Astrocyte of the cerebellum (primary cell): ENCODE results near the gene PTPRA.
A peak's percentile ranks its signal among the peaks of the same experiment; 100 is the strongest.

Experiments used
- DNase-seq: peaks from one replicate; pipeline ENCODE4 v3.0.0-alpha.2; 2011; ENCODE audit warnings: low read depth
- H3K4me3 ChIP-seq: 2 replicates; pipeline ENCODE4 v1.5.1; 2011; ENCODE audit warnings: mild to moderate bottlenecking, low read depth, low read length, moderate library complexity
- in situ Hi-C: cut with HindIII; loops from 2 replicates; pipeline ENCODE4 v1.10.0; 2017; ENCODE audit warnings: low sequenced_read_pairs
- TF ChIP-seq, protein P1 (sequence below): IDR thresholded peaks from 2 replicates; pipeline ENCODE4 v1.5.1; 2012; ENCODE audit warnings: low read length, low read depth, moderate library complexity, mild to moderate bottlenecking; ENCODE audit errors: missing control alignments

PTPRA gene

DNA sequence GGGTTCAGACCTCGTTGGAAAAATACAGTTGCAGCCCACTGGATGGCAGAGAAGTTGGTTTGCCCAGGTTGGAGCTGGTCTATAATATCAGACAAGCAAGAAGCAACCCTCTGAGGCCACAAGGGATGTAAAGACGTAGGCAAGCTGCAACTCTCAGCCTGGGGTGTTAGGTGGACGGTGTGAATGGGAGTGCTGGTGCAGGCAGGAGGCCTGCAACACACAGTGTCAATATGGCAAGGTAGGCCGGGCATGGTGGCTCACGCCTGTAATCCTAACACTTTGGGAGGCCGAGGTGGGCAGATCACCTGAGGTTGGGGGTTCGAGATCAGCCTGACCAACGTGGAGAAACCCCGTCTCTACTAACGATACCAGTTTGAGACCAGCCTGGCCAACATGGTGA is 22.2 kb upstream of the PTPRA start:
- DNase-seq, result no peak
- in situ Hi-C loops, result no loop called here
- no peak overlapping the region for H3K4me3 ChIP-seq
- TF ChIP-seq, protein P1, sequence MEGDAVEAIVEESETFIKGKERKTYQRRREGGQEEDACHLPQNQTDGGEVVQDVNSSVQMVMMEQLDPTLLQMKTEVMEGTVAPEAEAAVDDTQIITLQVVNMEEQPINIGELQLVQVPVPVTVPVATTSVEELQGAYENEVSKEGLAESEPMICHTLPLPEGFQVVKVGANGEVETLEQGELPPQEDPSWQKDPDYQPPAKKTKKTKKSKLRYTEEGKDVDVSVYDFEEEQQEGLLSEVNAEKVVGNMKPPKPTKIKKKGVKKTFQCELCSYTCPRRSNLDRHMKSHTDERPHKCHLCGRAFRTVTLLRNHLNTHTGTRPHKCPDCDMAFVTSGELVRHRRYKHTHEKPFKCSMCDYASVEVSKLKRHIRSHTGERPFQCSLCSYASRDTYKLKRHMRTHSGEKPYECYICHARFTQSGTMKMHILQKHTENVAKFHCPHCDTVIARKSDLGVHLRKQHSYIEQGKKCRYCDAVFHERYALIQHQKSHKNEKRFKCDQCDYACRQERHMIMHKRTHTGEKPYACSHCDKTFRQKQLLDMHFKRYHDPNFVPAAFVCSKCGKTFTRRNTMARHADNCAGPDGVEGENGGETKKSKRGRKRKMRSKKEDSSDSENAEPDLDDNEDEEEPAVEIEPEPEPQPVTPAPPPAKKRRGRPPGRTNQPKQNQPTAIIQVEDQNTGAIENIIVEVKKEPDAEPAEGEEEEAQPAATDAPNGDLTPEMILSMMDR, result no peak

DNA sequence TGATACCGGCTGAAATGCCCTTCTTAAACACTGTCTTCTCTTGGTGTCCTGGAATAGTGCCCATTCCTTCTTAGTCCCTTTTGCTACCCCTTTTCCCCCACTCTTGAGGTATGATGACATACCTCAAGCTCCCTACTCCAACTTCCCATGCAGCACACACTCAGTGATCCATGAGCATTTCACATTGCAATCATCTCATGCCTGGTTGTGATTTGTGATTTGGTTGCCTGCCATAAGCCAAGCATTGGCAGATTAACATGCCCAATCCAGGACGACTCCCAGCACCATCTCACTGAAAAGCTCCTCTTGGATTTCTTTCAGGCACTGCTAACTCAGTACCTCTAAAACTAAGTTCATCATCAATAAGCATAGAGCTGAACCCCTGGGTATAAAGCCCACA is 14.7 kb upstream of the PTPRA start:
- no peak overlapping the region for H3K4me3 ChIP-seq
- in situ Hi-C loops, result no loop called here
- TF ChIP-seq, protein P1, result no peak
- DNase-seq, result no peak

DNA sequence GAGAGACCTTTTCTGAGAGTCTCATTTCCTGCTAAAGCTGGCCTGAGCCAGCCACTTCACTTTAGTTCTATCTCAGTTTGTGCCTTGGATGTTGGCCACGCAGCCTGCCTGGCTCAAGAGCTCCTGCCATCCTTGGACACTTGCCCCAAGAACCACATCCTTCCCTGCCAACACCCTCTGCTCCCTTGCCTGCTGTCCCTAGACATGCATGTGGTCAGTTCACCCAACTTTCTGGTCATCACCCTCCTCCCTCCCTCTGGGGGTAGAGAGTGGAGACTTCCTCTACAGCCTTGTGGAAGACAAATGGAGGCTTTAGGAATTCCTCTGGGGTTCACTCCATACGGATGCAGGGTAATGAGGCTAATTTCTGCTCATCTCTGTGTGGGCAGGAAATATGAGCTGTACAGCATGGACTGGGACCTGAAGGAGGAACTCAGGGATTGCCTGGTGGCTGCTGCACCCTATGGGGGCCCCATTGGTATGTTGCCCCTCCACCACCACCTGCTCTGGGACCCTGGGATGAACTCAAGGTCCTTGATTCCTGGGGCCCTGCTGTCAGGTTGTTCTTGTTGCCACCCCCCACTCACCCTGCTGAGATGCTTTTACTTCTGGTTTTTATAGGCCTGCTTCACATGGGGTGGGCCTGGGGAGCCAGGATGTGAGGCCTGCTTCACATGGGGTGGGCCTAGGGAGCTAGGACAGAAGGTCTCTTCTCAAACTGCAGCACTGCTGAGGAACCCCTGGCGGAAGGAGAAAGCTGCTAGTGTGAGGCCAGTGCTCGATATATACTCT is 13.8 kb upstream of the PTPRA start:
- TF ChIP-seq, protein P1, result no peak
- no peak for DNase-seq

DNA sequence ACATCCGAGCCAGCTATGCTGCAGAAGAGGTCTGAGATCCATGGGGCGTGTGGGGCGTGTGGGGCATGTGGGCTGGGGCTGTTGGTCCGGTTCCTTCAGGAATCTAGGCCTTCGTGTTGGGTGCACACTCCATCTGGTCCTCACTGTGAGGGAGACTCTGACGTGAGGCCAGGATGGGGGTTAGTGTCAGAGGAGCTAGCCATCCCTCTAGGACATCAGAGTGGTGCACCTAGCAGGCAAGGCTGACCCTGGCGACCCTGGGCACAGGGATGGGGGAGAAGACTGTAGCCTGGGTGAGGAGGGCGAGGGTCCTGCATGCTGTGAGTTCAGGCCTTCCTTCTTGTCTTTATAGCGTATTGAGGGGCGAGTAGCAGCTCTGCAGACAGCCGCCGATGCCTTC is 8.7 kb upstream of the PTPRA start:
- TF ChIP-seq, protein P1, result no peak
- H3K4me3 ChIP-seq, result no peak overlapping the region
- DNase-seq, result no peak
- in situ Hi-C loops, result no loop called here

More for the DNA sequence above, 13.8 kb upstream of the PTPRA start:
- in situ Hi-C loops, result no loop called here
- no peak overlapping the region for H3K4me3 ChIP-seq

DNA sequence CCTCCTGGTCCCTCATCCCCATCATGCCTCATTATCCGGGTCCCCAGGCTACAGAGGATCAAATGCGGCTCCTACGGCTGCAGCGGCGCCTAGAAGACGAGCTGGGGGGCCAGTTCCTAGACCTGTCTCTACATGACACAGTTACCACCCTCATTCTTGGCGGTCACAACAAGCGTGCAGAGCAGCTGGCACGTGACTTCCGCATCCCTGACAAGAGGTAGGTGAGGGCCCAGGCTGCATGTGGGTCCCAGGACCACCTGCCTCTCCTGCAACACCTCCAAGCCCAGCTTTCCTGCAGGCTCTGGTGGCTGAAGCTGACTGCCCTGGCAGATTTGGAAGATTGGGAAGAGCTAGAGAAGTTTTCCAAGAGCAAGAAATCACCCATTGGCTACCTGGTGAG is 8.2 kb upstream of the PTPRA start:
- TF ChIP-seq, protein P1, result no peak
- no peak overlapping the region for H3K4me3 ChIP-seq
- no peak for DNase-seq
- in situ Hi-C loops, result no loop called here

DNA sequence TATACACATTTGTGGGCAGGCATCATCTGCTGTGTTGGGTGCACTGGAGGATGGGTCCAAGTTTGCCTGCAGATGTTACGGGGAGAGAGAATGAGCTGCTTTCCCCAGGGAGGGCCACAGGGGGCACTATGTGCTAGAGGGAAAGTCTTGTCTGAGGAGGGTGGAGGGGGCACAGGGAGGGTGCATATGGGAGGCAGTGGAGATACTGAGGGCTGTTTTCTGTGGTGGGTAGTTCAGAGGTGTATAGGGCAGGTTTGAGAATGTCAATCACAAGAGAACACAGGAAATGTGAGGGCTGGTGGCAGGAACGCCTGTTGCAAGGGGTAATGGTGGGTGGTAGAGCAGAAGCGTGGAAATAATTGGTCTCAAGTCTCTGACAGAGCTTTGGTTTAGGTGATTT is 7.7 kb upstream of the PTPRA start:
- TF ChIP-seq, protein P1, result peak; percentile 17
- no peak for DNase-seq
- no peak overlapping the region for H3K4me3 ChIP-seq
- in situ Hi-C loops, result no loop called here
